Suppressor macrophage treated with lipopolysaccharide for 4 hours (primary cell): ENCODE results near the gene FA2H.
A peak's percentile ranks its signal among the peaks of the same experiment; 100 is the strongest.
"Not testable (repeated sequence)": the region's sequence is repeated elsewhere in the genome, so short reads cannot be mapped to it uniquely, and the experiment has no call there.

Experiments
- DNase-seq: peaks from one replicate; pipeline ENCODE4 v3.0.0-alpha.2; 2020

Gene FA2H

GRCh38 chr16:74769586-74770190 is 4.9 kb downstream of the FA2H start:
- DNase-seq: no peak

GRCh38 chr16:74768239-74768638 is 6.4 kb downstream of the FA2H start:
- no peak for DNase-seq

- no peak for DNase-seq
These were observed 6.9 kb downstream of the FA2H start for GRCh38 chr16:74767749-74768148.

GRCh38 chr16:74766729-74767128 is 7.9 kb downstream of the FA2H start:
- no peak for DNase-seq

- not testable (repeated sequence) for DNase-seq
These were observed 10.4 kb downstream of the FA2H start for GRCh38 chr16:74764184-74764583.

- no peak for DNase-seq
These were observed 13.0 kb downstream of the FA2H start for GRCh38 chr16:74761665-74762064.

GRCh38 chr16:74760007-74760767 is 14.4 kb downstream of the FA2H start:
- peak; percentile 58 for DNase-seq

- DNase-seq: no peak
These were observed 15.1 kb downstream of the FA2H start for GRCh38 chr16:74759564-74759963.

- no peak for DNase-seq
These were observed 15.8 kb downstream of the FA2H start for GRCh38 chr16:74758801-74759200.

GRCh38 chr16:74757349-74757748 is 17.3 kb downstream of the FA2H start:
- DNase-seq: peak; percentile 8

GRCh38 chr16:74756203-74756602 is 18.4 kb downstream of the FA2H start:
- DNase-seq: no peak

- DNase-seq: no peak
These were observed 21.4 kb downstream of the FA2H start for GRCh38 chr16:74753180-74753579.

- DNase-seq: no peak
These were observed 21.9 kb downstream of the FA2H start for GRCh38 chr16:74752756-74753155.

- DNase-seq: no peak
These were observed 22.4 kb downstream of the FA2H start for GRCh38 chr16:74752258-74752657.

- DNase-seq: no peak
These were observed 23.0 kb downstream of the FA2H start for GRCh38 chr16:74751658-74752057.

- DNase-seq: no peak
These were observed 25.1 kb downstream of the FA2H start for GRCh38 chr16:74749291-74750055.

GRCh38 chr16:74748616-74749026 is 26.0 kb downstream of the FA2H start:
- DNase-seq: no peak

GRCh38 chr16:74747716-74748615 is 26.7 kb downstream of the FA2H start:
- no peak for DNase-seq

GRCh38 chr16:74745926-74746325 is 28.7 kb downstream of the FA2H start:
- no peak for DNase-seq

- no peak for DNase-seq
These were observed 29.5 kb downstream of the FA2H start for GRCh38 chr16:74745109-74745615.

GRCh38 chr16:74744566-74744965 is 30.1 kb downstream of the FA2H start:
- no peak for DNase-seq

- DNase-seq: no peak
These were observed 30.8 kb downstream of the FA2H start for GRCh38 chr16:74743668-74744299.
